K562 (cell line): Measurements from ENCODE around the gene FRMD1. TPM values are rescaled to one million over a fixed set of nuclear protein-coding genes. Genes with fewer than 3 reads are reported as not detected.

Experiments used
- ATAC-seq: fragments of 200-7000 bp; cut with Tn5 transposase; 3 replicates; pipeline ENCODE4 v1.9.1; 2020; ENCODE audit warnings: moderate library complexity
- BruUV-seq: library from RNA; stranded (reverse); fragments of 400-500 nt; replicated peaks from 2 replicates; lab custom pipeline; 2021; lab: Mats Ljungman, UMichigan
- CTCF ChIA-PET: fragments of 300-600 bp; formaldehyde crosslinking; extraction: SDS; loops from one replicate; lab custom pipeline; 2021; ENCODE audit warnings: low intra/inter-chr PET ratio; lab: Yijun Ruan, JAX
- POLR2A ChIA-PET: fragments of 300-600, 350-650 bp; sonication (Branson Sonifier 250); formaldehyde crosslinking; extraction: SDS; loops from one replicate; lab custom pipeline; 2021; ENCODE audit warnings: antibody characterized with exemption, inconsistent platforms; lab: Yijun Ruan, JAX
- DNase-seq, 4 experiments: peaks; one replicate each; pipeline versions ENCODE4 v3.0.0 to v3.0.0-alpha.2; 2011 to 2018; ENCODE audit warnings: low spot score in 3 of 4, mixed read lengths in 3 of 4; ENCODE audit errors: extremely low read depth in 1 of 4
- FAIRE-seq: peaks from 2 replicates; lab custom pipeline; 2011; peaks lifted over from hg19 to GRCh38; lab: Jason Lieb, UNC
- H2AFZ ChIP-seq: 2 replicates; pipeline ENCODE4 v1.6.0; 2011; ENCODE audit warnings: low read depth, low read length, control low read depth, inconsistent platforms
- H3K27ac ChIP-seq: fragments of 200-600 bp; 3 replicates; pipeline ENCODE4 v1.8.0; 2011; ENCODE audit warnings: low read depth, mild to moderate bottlenecking, control low read depth, inconsistent platforms, low read length, moderate library complexity, mixed read lengths; ENCODE audit errors: extremely low read depth
- H3K27me3 ChIP-seq, 2 experiments: fragments of 300-600 bp in 1 of 2; 2 replicates in 1 of 2; 3 replicates in 1 of 2; pipeline versions ENCODE4 v1.6.0 to v1.8.0; 2011; ENCODE audit warnings: inconsistent platforms in 2 of 2, low read length in 2 of 2, mild to moderate bottlenecking in 1 of 2, mixed read lengths in 1 of 2, moderate library complexity in 1 of 2; ENCODE audit not compliant: control insufficient read depth in 2 of 2, insufficient read depth in 2 of 2
- H3K36me3 ChIP-seq: fragments of 300-600 bp; 3 replicates; pipeline ENCODE4 v1.8.0; 2011; ENCODE audit warnings: mild to moderate bottlenecking, low read length, inconsistent platforms; ENCODE audit not compliant: control insufficient read depth, insufficient read depth
- H3K4me1 ChIP-seq, 2 experiments: fragments of 200-600 bp in 1 of 2; replicated peaks in 1 of 2; 2 replicates in 1 of 2; 3 replicates in 1 of 2; pipeline versions ENCODE4 v1.5.1 to v1.8.0; 2011; ENCODE audit warnings: inconsistent platforms in 2 of 2, low read length in 2 of 2, mild to moderate bottlenecking in 1 of 2, mixed read lengths in 1 of 2, moderate library complexity in 1 of 2; ENCODE audit not compliant: control insufficient read depth in 2 of 2, insufficient read depth in 2 of 2
- H3K4me2 ChIP-seq: 2 replicates; pipeline ENCODE4 v1.6.1; 2011; ENCODE audit warnings: low read length, control low read depth, inconsistent platforms, mixed read lengths; ENCODE audit not compliant: insufficient read depth
- H3K4me3 ChIP-seq: fragments of 200-600 bp; sonication (generic), shearing (Covaris generic); 2 replicates; pipeline ENCODE4 v1.5.1; 2016; ENCODE audit warnings: control low read depth, inconsistent platforms
- H3K79me2 ChIP-seq: fragments of 200-600 bp; 3 replicates; pipeline ENCODE4 v1.8.0; 2011; ENCODE audit warnings: low read length, inconsistent platforms; ENCODE audit not compliant: control insufficient read depth, insufficient read depth
- H3K9ac ChIP-seq, 2 experiments: 2 replicates each; pipeline versions ENCODE4 v1.6.0 to v1.6.1; 2011; ENCODE audit warnings: low read depth in 2 of 2, low read length in 2 of 2, control low read depth in 1 of 2, inconsistent platforms in 1 of 2, mild to moderate bottlenecking in 1 of 2, mixed read lengths in 1 of 2; ENCODE audit not compliant: insufficient read depth in 1 of 2
- H3K9me1 ChIP-seq: one replicate; pipeline ENCODE4 v1.6.0; 2011; ENCODE audit warnings: inconsistent platforms, mild to moderate bottlenecking, low read length, moderate library complexity; ENCODE audit not compliant: control insufficient read depth, insufficient read depth
- H3K9me3 ChIP-seq: replicated peaks from 2 replicates; pipeline ENCODE4 v1.5.1; 2011; ENCODE audit warnings: low read depth, low read length, inconsistent platforms; ENCODE audit not compliant: control insufficient read depth, insufficient read depth
- H4K20me1 ChIP-seq: replicated peaks from 2 replicates; pipeline ENCODE4 v1.6.1; 2011; ENCODE audit warnings: low read length, inconsistent platforms, mixed read lengths; ENCODE audit not compliant: control insufficient read depth, insufficient read depth
- BRD9 ChIP-seq: fragments of 450-650 bp; IDR thresholded peaks from 2 replicates; pipeline ENCODE4 v1.6.1; 2018; ENCODE audit warnings: low read depth; ENCODE audit not compliant: partially characterized antibody
- CAMTA2 ChIP-seq: fragments of 250-450 bp; sonication (Bioruptor Pico); conservative IDR thresholded peaks from 2 replicates; pipeline ENCODE4 v1.5.1; 2022
- FOXJ2 ChIP-seq: fragments of 200-800 bp; sonication (Bioruptor generic); IDR thresholded peaks from 2 replicates; pipeline ENCODE4 v1.6.1; 2016; ENCODE audit warnings: missing genetic modification characterization, missing compliant biosample characterization
- HBP1 ChIP-seq: fragments of 450-650 bp; formaldehyde crosslinking; IDR thresholded peaks from 2 replicates; pipeline ENCODE4 v1.4.0; 2022; ENCODE audit warnings: missing genetic modification characterization
- HDAC3 ChIP-seq: fragments of 450-650 bp; IDR thresholded peaks from 2 replicates; pipeline ENCODE4 v1.6.1; 2018; ENCODE audit warnings: borderline replicate concordance, mild to moderate bottlenecking, moderate library complexity; ENCODE audit not compliant: partially characterized antibody
- JUNB ChIP-seq: fragments of 450-650 bp; formaldehyde crosslinking; conservative IDR thresholded peaks from 2 replicates; pipeline ENCODE4 v1.4.0; 2020; ENCODE audit warnings: mild to moderate bottlenecking
- MBD2 ChIP-seq: sonication (generic); IDR thresholded peaks from 2 replicates; pipeline ENCODE4 v1.6.1; 2016; ENCODE audit warnings: low read depth, borderline replicate concordance
- MCM5 ChIP-seq: fragments of 450-650 bp; IDR thresholded peaks from 2 replicates; pipeline ENCODE4 v1.6.1; 2016; ENCODE audit warnings: low read depth
- MCM7 ChIP-seq, 2 experiments: fragments of 450-650 bp; IDR thresholded peaks; 2 replicates each; pipeline ENCODE4 v1.6.1; 2016 to 2018
- MLLT1 ChIP-seq, 2 experiments: fragments of 450-650 bp; IDR thresholded peaks; 2 replicates each; pipeline ENCODE4 v1.6.1; 2016
- PHB ChIP-seq: fragments of 250-450 bp; sonication (Bioruptor Pico); IDR thresholded peaks from 2 replicates; pipeline ENCODE4 v1.5.0; 2021
- U2AF2 ChIP-seq: fragments of 200-400 bp; formaldehyde crosslinking; optimal IDR thresholded peaks from 2 replicates; pipeline ENCODE3; 2017; ENCODE audit warnings: low read depth, mild to moderate bottlenecking, low read length
- ZBTB17 ChIP-seq: fragments of 450-650 bp; formaldehyde crosslinking; IDR thresholded peaks from 2 replicates; pipeline ENCODE4 v1.4.0; 2020; ENCODE audit warnings: mild to moderate bottlenecking
- ZNF77 ChIP-seq: fragments of 250-450 bp; sonication (Bioruptor Pico); IDR thresholded peaks from 2 replicates; pipeline ENCODE4 v1.5.0; 2020
- WGBS: fragments of 100-300 bp; shearing (Covaris generic); methylation state at CpG from one replicate; pipeline ENCODE4 v1.1.6; 2016; ENCODE audit warnings: low coverage, mixed read lengths; ENCODE audit not compliant: insufficient coverage; ENCODE audit errors: missing lambda C conversion rate; 5-methylcytosine and 5-hydroxymethylcytosine counted together
- in situ Hi-C: fragments of 300-500 bp; cut with MboI; formaldehyde crosslinking; loops from 4 replicates; pipeline ENCODE4 v1.15.0; 2018; ENCODE audit warnings: inconsistent platforms, mixed read lengths
- intact Hi-C: fragments of 100-400 bp; cut with micrococcal nuclease; formaldehyde crosslinking; loops from 2 replicates; pipeline ENCODE4 v1.14.2; 2022
- polyA plus RNA-seq, 8 experiments: library from polyadenylated mRNA; depleted of rRNA in 4 of 8; stranded (reverse) in 5 of 8; unstranded in 3 of 8; fragments of >200 nt; fragmentation: Nextera tagmentation in 2 of 8; fragmentation: Illumina TruSeq in 1 of 8; extraction: Ambion mirVana in 2 of 8; extraction: Trizol in 1 of 8; gene quantifications; 2 replicates each; pipeline versions ENCODE4 v1.2.1 to v1.2.3, GENCODE V29; 2011 to 2014; ENCODE audit warnings: inconsistent platforms in 1 of 8, missing spikeins in 1 of 8
- total RNA-seq, 7 experiments: library from RNA; depleted of rRNA in 6 of 7; stranded (reverse); fragments of >200 nt in 6 of 7; fragmentation: Illumina TruSeq in 2 of 7; extraction: Trizol in 2 of 7; gene quantifications; 2 replicates each; pipeline versions ENCODE4 v1.2.1 to v1.2.3, GENCODE V29; 2011 to 2021; ENCODE audit warnings: low replicate concordance in 1 of 7
- TF ChIP-seq, protein P1 (sequence below): fragments of 200-400 bp; formaldehyde crosslinking; IDR thresholded peaks from 2 replicates; pipeline ENCODE4 v1.6.1; 2017; ENCODE audit warnings: mild to moderate bottlenecking, low read depth, low read length, moderate library complexity
- TF ChIP-seq, protein P2 (sequence below): fragments of 450-650 bp; IDR thresholded peaks from 2 replicates; pipeline ENCODE4 v1.6.1; 2016; ENCODE audit warnings: borderline replicate concordance

FRMD1 gene
- total and polyA plus RNA-seq, 9 of the 15 experiments (the other 6 are each of a cell fraction or from before 2014, with no cell fraction given), result 0.01 to 0.04 (median 0.01) TPM; not detected in 6

- TF ChIP-seq, protein P1, sequence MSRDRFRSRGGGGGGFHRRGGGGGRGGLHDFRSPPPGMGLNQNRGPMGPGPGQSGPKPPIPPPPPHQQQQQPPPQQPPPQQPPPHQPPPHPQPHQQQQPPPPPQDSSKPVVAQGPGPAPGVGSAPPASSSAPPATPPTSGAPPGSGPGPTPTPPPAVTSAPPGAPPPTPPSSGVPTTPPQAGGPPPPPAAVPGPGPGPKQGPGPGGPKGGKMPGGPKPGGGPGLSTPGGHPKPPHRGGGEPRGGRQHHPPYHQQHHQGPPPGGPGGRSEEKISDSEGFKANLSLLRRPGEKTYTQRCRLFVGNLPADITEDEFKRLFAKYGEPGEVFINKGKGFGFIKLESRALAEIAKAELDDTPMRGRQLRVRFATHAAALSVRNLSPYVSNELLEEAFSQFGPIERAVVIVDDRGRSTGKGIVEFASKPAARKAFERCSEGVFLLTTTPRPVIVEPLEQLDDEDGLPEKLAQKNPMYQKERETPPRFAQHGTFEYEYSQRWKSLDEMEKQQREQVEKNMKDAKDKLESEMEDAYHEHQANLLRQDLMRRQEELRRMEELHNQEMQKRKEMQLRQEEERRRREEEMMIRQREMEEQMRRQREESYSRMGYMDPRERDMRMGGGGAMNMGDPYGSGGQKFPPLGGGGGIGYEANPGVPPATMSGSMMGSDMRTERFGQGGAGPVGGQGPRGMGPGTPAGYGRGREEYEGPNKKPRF, result no peak
- TF ChIP-seq ZNF77 (CRISPR knock-in tag) (no peak), HBP1 (no peak), BRD9 (no peak)
These were observed 32.9 kb upstream of the FRMD1 start (continued) for GRCh38 chr6:168111911-168112310.

GRCh38 chr6:168110437-168110836, 31.4 kb upstream of the FRMD1 start:
- POLR2A ChIA-PET, result no interaction called here
- Histone ChIP-seq H2AFZ (no peak overlapping the region), H3K36me3 (no peaks in the 10 kb centered on the region), H3K4me2 (no peak overlapping the region), H3K4me3 (no peak overlapping the region), H3K9me1 (no peaks in the 10 kb centered on the region), H3K27ac (no peak overlapping the region), H3K9me3 (no peaks in the 10 kb centered on the region), H3K27me3 (peaks cover 0 to 25% of the 10 kb centered on the region in 2 experiments; a peak in 4 of 5 replicates), H3K4me1 (peaks cover 4 to 10% of the 10 kb centered on the region in 2 experiments; a peak in 4 of 5 replicates), H3K9ac (no peak overlapping the region), H4K20me1 (no peaks in the 10 kb centered on the region), H3K79me2 (no peaks in the 10 kb centered on the region)
- intact Hi-C loops, result no loop called here
- FAIRE-seq (no peak), ATAC-seq (no peak), DNase-seq (no peak)
- no TSS peak for BruUV-seq
- 2% methylated on average over 3 of the region's 3 CpGs for WGBS
- CTCF ChIA-PET, result no interaction called here
- TF ChIP-seq U2AF2 (no peak), MLLT1 (IDR thresholded peaks at IDR 0.05) (no peak), PHB (CRISPR knock-in tag) (no peak), MCM5 (no peak), FOXJ2 (tag) (no peak), HDAC3 (no peak), CAMTA2 (CRISPR knock-in tag) (no peak), JUNB (CRISPR knock-in tag) (no peak), ZBTB17 (no peak), MBD2 (no peak), MCM7 (IDR thresholded peaks at IDR 0.05) (no peak)
- TF ChIP-seq, protein P2, sequence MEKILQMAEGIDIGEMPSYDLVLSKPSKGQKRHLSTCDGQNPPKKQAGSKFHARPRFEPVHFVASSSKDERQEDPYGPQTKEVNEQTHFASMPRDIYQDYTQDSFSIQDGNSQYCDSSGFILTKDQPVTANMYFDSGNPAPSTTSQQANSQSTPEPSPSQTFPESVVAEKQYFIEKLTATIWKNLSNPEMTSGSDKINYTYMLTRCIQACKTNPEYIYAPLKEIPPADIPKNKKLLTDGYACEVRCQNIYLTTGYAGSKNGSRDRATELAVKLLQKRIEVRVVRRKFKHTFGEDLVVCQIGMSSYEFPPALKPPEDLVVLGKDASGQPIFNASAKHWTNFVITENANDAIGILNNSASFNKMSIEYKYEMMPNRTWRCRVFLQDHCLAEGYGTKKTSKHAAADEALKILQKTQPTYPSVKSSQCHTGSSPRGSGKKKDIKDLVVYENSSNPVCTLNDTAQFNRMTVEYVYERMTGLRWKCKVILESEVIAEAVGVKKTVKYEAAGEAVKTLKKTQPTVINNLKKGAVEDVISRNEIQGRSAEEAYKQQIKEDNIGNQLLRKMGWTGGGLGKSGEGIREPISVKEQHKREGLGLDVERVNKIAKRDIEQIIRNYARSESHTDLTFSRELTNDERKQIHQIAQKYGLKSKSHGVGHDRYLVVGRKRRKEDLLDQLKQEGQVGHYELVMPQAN, result no peak
- in situ Hi-C loops, result no loop called here
